K562 (cell line): ENCODE measurements around the gene YLPM1. TPM values are rescaled to one million over a fixed set of nuclear protein-coding genes. Genes with fewer than 3 reads are reported as not detected.

Source experiments
- AFF4 ChIP-seq: sonication (generic); formaldehyde crosslinking; IDR thresholded peaks from 2 replicates; pipeline ENCODE4 v1.8.0; 2023; ENCODE audit warnings: mild to moderate bottlenecking, missing genetic modification reagents
- BDP1 ChIP-seq: IDR thresholded peaks from 3 replicates; pipeline ENCODE4 v1.6.1; 2011; ENCODE audit not compliant: insufficient read length, insufficient read depth
- CHAMP1 ChIP-seq: fragments of 450-650 bp; IDR thresholded peaks from 2 replicates; pipeline ENCODE4 v1.6.1; 2016; ENCODE audit warnings: mild to moderate bottlenecking
- KLF10 ChIP-seq: fragments of 250-450 bp; sonication (Bioruptor Pico); IDR thresholded peaks from 2 replicates; pipeline ENCODE4 v1.6.1; 2021; ENCODE audit warnings: matching md5 sums
- MXI1 ChIP-seq: IDR thresholded peaks from 2 replicates; pipeline ENCODE4 v1.6.1; 2011; ENCODE audit warnings: low read depth, mild to moderate bottlenecking, improper control_type of control experiment, low read length
- NCOA2 ChIP-seq, 2 experiments: fragments of 450-650 bp; IDR thresholded peaks; 2 replicates each; pipeline ENCODE4 v1.6.1; 2018; ENCODE audit warnings: mild to moderate bottlenecking in 2 of 2, moderate library complexity in 1 of 2; ENCODE audit not compliant: partially characterized antibody in 2 of 2
- PHB ChIP-seq: fragments of 250-450 bp; sonication (Bioruptor Pico); IDR thresholded peaks from 2 replicates; pipeline ENCODE4 v1.5.0; 2021
- POLR2G ChIP-seq: fragments of 200-400 bp; formaldehyde crosslinking; IDR thresholded peaks from 2 replicates; pipeline ENCODE4 v1.6.1; 2017; ENCODE audit warnings: low read depth, mild to moderate bottlenecking, antibody characterized with exemption, low read length, moderate library complexity
- POLR3A ChIP-seq: IDR thresholded peaks from 2 replicates; pipeline ENCODE4 v1.6.1; 2011; ENCODE audit warnings: borderline replicate concordance, mild to moderate bottlenecking, moderate library complexity; ENCODE audit not compliant: insufficient read length, insufficient read depth; ENCODE audit errors: extremely low read depth
- PTBP1 ChIP-seq: fragments of 200-400 bp; formaldehyde crosslinking; IDR thresholded peaks from 2 replicates; pipeline ENCODE4 v1.6.1; 2017; ENCODE audit warnings: low read depth, low read length
- SNRNP70 ChIP-seq: fragments of 200-400 bp; formaldehyde crosslinking; optimal IDR thresholded peaks from 2 replicates; pipeline ENCODE3; 2017; ENCODE audit warnings: low read depth, low read length
- SPI1 ChIP-seq: IDR thresholded peaks from 2 replicates; pipeline ENCODE4 v1.6.1; 2011; ENCODE audit warnings: low read depth, low read length, control low read depth, borderline replicate concordance
- TAF15 ChIP-seq: fragments of 200-400 bp; formaldehyde crosslinking; IDR thresholded peaks from 2 replicates; pipeline ENCODE4 v1.6.1; 2017; ENCODE audit warnings: mild to moderate bottlenecking, low read depth, low read length, moderate library complexity
- ZNF146 ChIP-seq: IDR thresholded peaks from one replicate; pipeline ENCODE4 v1.6.1; 2018; ENCODE audit warnings: missing compliant biosample characterization; ENCODE audit not compliant: unreplicated experiment
- ZNF77 ChIP-seq: fragments of 250-450 bp; sonication (Bioruptor Pico); IDR thresholded peaks from 2 replicates; pipeline ENCODE4 v1.5.0; 2020
- ZNF778 ChIP-seq: fragments of 450-650 bp; formaldehyde crosslinking; IDR thresholded peaks from 2 replicates; pipeline ENCODE4 v1.4.0; 2020; ENCODE audit warnings: mild to moderate bottlenecking, moderate library complexity
- polyA plus RNA-seq, 8 experiments: library from polyadenylated mRNA; depleted of rRNA in 4 of 8; stranded (reverse) in 5 of 8; unstranded in 3 of 8; fragments of >200 nt; fragmentation: Nextera tagmentation in 2 of 8; fragmentation: Illumina TruSeq in 1 of 8; extraction: Ambion mirVana in 2 of 8; extraction: Trizol in 1 of 8; gene quantifications; 2 replicates each; pipeline versions ENCODE4 v1.2.1 to v1.2.3, GENCODE V29; 2011 to 2014; ENCODE audit warnings: inconsistent platforms in 1 of 8, missing spikeins in 1 of 8
- total RNA-seq, 7 experiments: library from RNA; depleted of rRNA in 6 of 7; stranded (reverse); fragments of >200 nt in 6 of 7; fragmentation: Illumina TruSeq in 2 of 7; extraction: Trizol in 2 of 7; gene quantifications; 2 replicates each; pipeline versions ENCODE4 v1.2.1 to v1.2.3, GENCODE V29; 2011 to 2021; ENCODE audit warnings: low replicate concordance in 1 of 7
- TF ChIP-seq, protein P1 (sequence below), 2 experiments: fragments of 450-650 bp in 1 of 2; sonication (generic) in 1 of 2; formaldehyde crosslinking; conservative IDR thresholded peaks; 2 replicates each; pipeline versions ENCODE4 v1.4.0 to v1.8.1; 2020 to 2022; ENCODE audit warnings: mild to moderate bottlenecking in 1 of 2, missing genetic modification reagents in 1 of 2
- TF ChIP-seq, protein P2 (sequence below): conservative IDR thresholded peaks from 2 replicates; pipeline ENCODE4 v1.6.1; 2011; ENCODE audit warnings: low read depth, mild to moderate bottlenecking, low read length; ENCODE audit not compliant: control insufficient read depth

YLPM1 gene
- total and polyA plus RNA-seq, 9 of the 15 experiments (the other 6 are each of a cell fraction or from before 2014, with no cell fraction given), result 7.2 to 32.7 (median 14.6) TPM

- TF ChIP-seq TAF15 (no peak), POLR2G (peak; percentile 98), ZNF146 (no peak), NCOA2 (IDR thresholded peaks at IDR 0.05; ENCODE audit: partially characterized antibody in 2 of 2) (no peak), BDP1 (no peak), SPI1 (no peak), MXI1 (no peak), SNRNP70 (no peak), KLF10 (no peak), ZNF77 (no peak), POLR3A (no peak), CHAMP1 (no peak), AFF4 (CRISPR knock-in tag) (0 out of 2 replicates have a peak, but pooled peaks have one; percentile 35), PTBP1 (no peak), PHB (no peak), ZNF778 (CRISPR knock-in tag) (no peak)
- TF ChIP-seq, protein P1, sequence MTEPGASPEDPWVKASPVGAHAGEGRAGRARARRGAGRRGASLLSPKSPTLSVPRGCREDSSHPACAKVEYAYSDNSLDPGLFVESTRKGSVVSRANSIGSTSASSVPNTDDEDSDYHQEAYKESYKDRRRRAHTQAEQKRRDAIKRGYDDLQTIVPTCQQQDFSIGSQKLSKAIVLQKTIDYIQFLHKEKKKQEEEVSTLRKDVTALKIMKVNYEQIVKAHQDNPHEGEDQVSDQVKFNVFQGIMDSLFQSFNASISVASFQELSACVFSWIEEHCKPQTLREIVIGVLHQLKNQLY (CRISPR knock-in tag; conservative IDR thresholded peaks at IDR 0.05), result no peak
- TF ChIP-seq, protein P2, sequence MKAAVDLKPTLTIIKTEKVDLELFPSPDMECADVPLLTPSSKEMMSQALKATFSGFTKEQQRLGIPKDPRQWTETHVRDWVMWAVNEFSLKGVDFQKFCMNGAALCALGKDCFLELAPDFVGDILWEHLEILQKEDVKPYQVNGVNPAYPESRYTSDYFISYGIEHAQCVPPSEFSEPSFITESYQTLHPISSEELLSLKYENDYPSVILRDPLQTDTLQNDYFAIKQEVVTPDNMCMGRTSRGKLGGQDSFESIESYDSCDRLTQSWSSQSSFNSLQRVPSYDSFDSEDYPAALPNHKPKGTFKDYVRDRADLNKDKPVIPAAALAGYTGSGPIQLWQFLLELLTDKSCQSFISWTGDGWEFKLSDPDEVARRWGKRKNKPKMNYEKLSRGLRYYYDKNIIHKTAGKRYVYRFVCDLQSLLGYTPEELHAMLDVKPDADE, result no peak
These were observed at the start of gene YLPM1 (continued) for GRCh38 chr14:74762917-74763802.
